ENCODE results near the gene PFDN2.

- TF ChIP-seq CTCF (IDR thresholded peaks at IDR 0.05) (no peak), POLR2A (IDR thresholded peaks at IDR 0.05) (no peak)
Measured at GRCh38 chr1:161162052-161162451, 44.2 kb upstream of the PFDN2 start.

All from thyroid gland (tissue), 4 donors.